NCI-H774 (cell line): ENCODE measurements around the gene PPP1R1B.

ENCODE experiments used
- DNase-seq: peaks from one replicate; lab custom pipeline; 2025; lab: John Stamatoyannopoulos, UW

Gene PPP1R1B

GRCh38 chr17:39615434-39615833 is 11.3 kb upstream of the PPP1R1B start:
- no peak for DNase-seq

- DNase-seq: no peak
Measured at GRCh38 chr17:39617100-39617445, 9.7 kb upstream of the PPP1R1B start.

- peak; percentile 88 for DNase-seq
Measured at GRCh38 chr17:39617446-39618245, 9.1 kb upstream of the PPP1R1B start.

- no peak for DNase-seq
Measured at GRCh38 chr17:39618246-39618913, 8.4 kb upstream of the PPP1R1B start.

GRCh38 chr17:39618956-39619785 is 7.6 kb upstream of the PPP1R1B start:
- DNase-seq: no peak

GRCh38 chr17:39619786-39620101 is 7.0 kb upstream of the PPP1R1B start:
- no peak for DNase-seq

- DNase-seq: peak; percentile 90
Measured at GRCh38 chr17:39621523-39622379, 5.0 kb upstream of the PPP1R1B start.

GRCh38 chr17:39622380-39623006 is 4.3 kb upstream of the PPP1R1B start:
- peak; percentile 63 for DNase-seq

- peak; percentile 88 for DNase-seq
Measured at GRCh38 chr17:39623356-39623950, 3.3 kb upstream of the PPP1R1B start.

GRCh38 chr17:39624313-39624712 is 2.4 kb upstream of the PPP1R1B start:
- DNase-seq: no peak

GRCh38 chr17:39625198-39625785 is 1.5 kb upstream of the PPP1R1B start:
- no peak for DNase-seq

- no peak for DNase-seq
Measured at GRCh38 chr17:39627047-39627711, 427 bp downstream of the PPP1R1B start.

- no peak for DNase-seq
Measured at GRCh38 chr17:39627712-39628516, 1.2 kb downstream of the PPP1R1B start.

- peak; percentile 42 for DNase-seq
Measured at GRCh38 chr17:39628655-39629493, 2.1 kb downstream of the PPP1R1B start.

- no peak for DNase-seq
Measured at GRCh38 chr17:39629494-39629880, 2.7 kb downstream of the PPP1R1B start.

GRCh38 chr17:39629898-39630297 is 3.1 kb downstream of the PPP1R1B start:
- DNase-seq: no peak

- DNase-seq: no peak
Measured at GRCh38 chr17:39631403-39631802, 4.7 kb downstream of the PPP1R1B start.
